Coronary artery (tissue), 2 donors: ENCODE measurements around the gene TFF3.

Experiments used
- DNase-seq: peaks from one replicate; pipeline ENCODE4 v3.0.0-alpha.2; 2017; ENCODE audit warnings: low spot score
- H3K27ac ChIP-seq, 2 donors: fragments of 200-600 bp; sonication (generic); one replicate each; pipeline ENCODE4 v1.5.1; 2016 to 2019
- H3K4me3 ChIP-seq: fragments of 200-600 bp; sonication (generic); 2 replicates; pipeline ENCODE4 v1.5.1; 2016; ENCODE audit warnings: mild to moderate bottlenecking, moderate library complexity
- CTCF ChIP-seq: fragments of 200-600 bp; sonication (generic); IDR thresholded peaks from one replicate; pipeline ENCODE4 v1.5.1; 2019; ENCODE audit warnings: antibody characterized with exemption

TFF3 gene

GRCh38 chr21:42276526-42277154, 38.6 kb downstream of the TFF3 start:
- no peak for DNase-seq
- Histone ChIP-seq H3K27ac (no peak overlapping the region), H3K4me3 (no peak overlapping the region)
- TF ChIP-seq CTCF: no peak

- no peak for TF ChIP-seq CTCF
- no peak for DNase-seq
- no peak overlapping the region for H3K4me3 ChIP-seq
Observed at GRCh38 chr21:42276076-42276475, 39.1 kb downstream of the TFF3 start.

GRCh38 chr21:42272984-42273600, 42.1 kb downstream of the TFF3 start:
- Histone ChIP-seq H3K27ac (no peak overlapping the region), H3K4me3 (no peak overlapping the region)
- no peak for TF ChIP-seq CTCF
- DNase-seq: no peak

More at GRCh38 chr21:42276076-42276475, 39.1 kb downstream of the TFF3 start:
- no peak overlapping the region for H3K27ac ChIP-seq

- no peak for DNase-seq
- no peak overlapping the region for H3K27ac ChIP-seq
- H3K4me3 ChIP-seq: no peak overlapping the region
- TF ChIP-seq CTCF: no peak
Observed at GRCh38 chr21:42272109-42272962, 42.9 kb downstream of the TFF3 start.

GRCh38 chr21:42271065-42271464, 44.1 kb downstream of the TFF3 start:
- Histone ChIP-seq H3K27ac (no peak overlapping the region), H3K4me3 (no peak overlapping the region)
- no peak for TF ChIP-seq CTCF
- no peak for DNase-seq

- no peak for TF ChIP-seq CTCF
Observed at GRCh38 chr21:42269386-42269785, 45.8 kb downstream of the TFF3 start.

More at GRCh38 chr21:42269386-42269785, 45.8 kb downstream of the TFF3 start:
- DNase-seq: no peak
- Histone ChIP-seq H3K4me3 (no peak overlapping the region), H3K27ac (no peak overlapping the region)
